ENCODE data around the gene ABCC9. TPM values are rescaled to one million over a fixed set of nuclear protein-coding genes. Genes with fewer than 3 reads are reported as not detected.

ABCC9 gene
- total RNA-seq, 1 experiment from 2014 or later: not detected

- H2AK5ac ChIP-seq (ENCODE audit: insufficient read length, low read length): no peak overlapping the region
- H3K79me1 ChIP-seq (ENCODE audit: insufficient read depth, low read depth, low read length, poor library complexity, severe bottlenecking): no peaks in the 10 kb centered on the region
- H2BK12ac ChIP-seq (ENCODE audit: insufficient read length, low read depth, low read length): no peak overlapping the region
- no peak overlapping the region for H2BK5ac ChIP-seq (ENCODE audit: insufficient read length, low read length)
- H3K9me3 Mint-ChIP-seq: no peaks in the 10 kb centered on the region
- H3K4me1 ChIP-seq (ENCODE audit: insufficient read depth, low read length): peaks cover 4% of the 10 kb centered on the region; the same call in 1 of the 2 replicates
- H2BK20ac ChIP-seq (ENCODE audit: low read depth, low read length, poor library complexity, severe bottlenecking): no peak overlapping the region
- DNase-seq: no peak
- no peak overlapping the region for H2BK120ac ChIP-seq (ENCODE audit: low read depth, low read length, poor library complexity, severe bottlenecking)
- no peak overlapping the region for H3K4me3 Mint-ChIP-seq
- H3K27me3 Mint-ChIP-seq (ENCODE audit: low read depth): peaks cover 2% of the 10 kb centered on the region; the same call in 1 of the 2 replicates
- H3K4me2 ChIP-seq (ENCODE audit: insufficient read depth, insufficient read length, low read length): no peak overlapping the region
- no peak overlapping the region for H2AFZ ChIP-seq (ENCODE audit: low read length)
- no peaks in the 10 kb centered on the region for H3K23me2 ChIP-seq (ENCODE audit: insufficient read length, low read depth, low read length, poor library complexity, severe bottlenecking)
- no peak overlapping the region for H3K4ac ChIP-seq (ENCODE audit: low read depth, low read length)
- no peak overlapping the region for H4K91ac ChIP-seq (ENCODE audit: insufficient read length, low read depth, low read length)
- no peak overlapping the region for H3K23ac ChIP-seq (ENCODE audit: insufficient read length, low read depth, low read length)
- no CpG with 5 or more reads among the region's 1 CpG for WGBS (ENCODE audit: extremely low coverage, insufficient read length, low lambda C conversion rate)
- no peak overlapping the region for H3K27ac Mint-ChIP-seq
- peaks cover 15 to 17% of the 10 kb centered on the region in 2 experiments for H3K4me1 Mint-ChIP-seq
- no peak overlapping the region for H4K8ac ChIP-seq (replicated peaks; ENCODE audit: insufficient read length, low read depth, low read length)
- no peak overlapping the region for H3K27ac ChIP-seq (ENCODE audit: insufficient read length, low read depth, low read length)
- H4K20me1 ChIP-seq (ENCODE audit: control insufficient read depth, insufficient read depth, insufficient read length): no peaks in the 10 kb centered on the region
- no peak overlapping the region for H4K5ac ChIP-seq (ENCODE audit: insufficient read length, low read depth, low read length)
- no peaks in the 10 kb centered on the region for H3K27me3 ChIP-seq (ENCODE audit: insufficient read depth, low read length)
- no peak overlapping the region for H3K14ac ChIP-seq (ENCODE audit: insufficient read depth, low read length)
- no peak overlapping the region for H3K18ac ChIP-seq (ENCODE audit: insufficient read length, low read depth, low read length)
- no peak overlapping the region for H3K9ac ChIP-seq (ENCODE audit: extremely low read depth, insufficient read length, low read length)
- no peak overlapping the region for H2BK15ac ChIP-seq (ENCODE audit: low read depth, low read length)
- no peaks in the 10 kb centered on the region for H3K79me2 ChIP-seq (ENCODE audit: insufficient read depth, low read length)
- H3K56ac ChIP-seq (ENCODE audit: insufficient read length, low read depth, low read length): no peak overlapping the region
- no peaks in the 10 kb centered on the region for H3K9me3 ChIP-seq (ENCODE audit: control insufficient read depth, low read depth, low read length)
- H3K36me3 Mint-ChIP-seq (ENCODE audit: insufficient read depth in 1 of 3, low read depth in 3 of 3): no peaks in the 10 kb centered on the region
- no peak overlapping the region for H3T11ph ChIP-seq (ENCODE audit: low read length)
- TF ChIP-seq CTCF (conservative IDR thresholded peaks at IDR 0.05): no peak
Measured at GRCh38 chr12:21975293-21975692, 34.1 kb upstream of the ABCC9 start.

Measured in H9 (cell line).